ENCODE data around the gene PTRH1.
"Not testable (repeated sequence)": the region's sequence is repeated elsewhere in the genome, so short reads cannot be mapped to it uniquely, and the experiment has no call there.

The PTRH1 gene
- 5.6 reads per million, percentile 22 among the genes with 10 or more reads in this experiment for total RNA-seq

- peak; percentile 99 for DNase-seq
These were observed at the start of gene PTRH1, which contains the start of gene TTC16 for GRCh38 chr9:127715470-127716337. TSS of gene PTRH1 (minus strand) at chr9:127715663. CDS start at chr9:127715639, 24 bp downstream. TSS of gene TTC16 (plus strand) at chr9:127716079. CDS start at chr9:127716146, 67 bp downstream.

- no peak for DNase-seq
These were observed 48.5 kb upstream of the PTRH1 start for GRCh38 chr9:127763918-127764384.

- no peak for DNase-seq
These were observed 46.7 kb upstream of the PTRH1 start for GRCh38 chr9:127762111-127762676.

- DNase-seq = no peak
These were observed 46.1 kb upstream of the PTRH1 start for GRCh38 chr9:127761491-127761956.

GRCh38 chr9:127761061-127761460, 45.6 kb upstream of the PTRH1 start:
- no peak for DNase-seq

GRCh38 chr9:127758843-127759242, 43.4 kb upstream of the PTRH1 start:
- no peak for DNase-seq

- DNase-seq = not testable (repeated sequence)
These were observed 41.3 kb upstream of the PTRH1 start for GRCh38 chr9:127756776-127757175.

GRCh38 chr9:127756233-127756632, 40.8 kb upstream of the PTRH1 start:
- no peak for DNase-seq

GRCh38 chr9:127755061-127756060, 39.9 kb upstream of the PTRH1 start:
- no peak for DNase-seq

GRCh38 chr9:127754099-127755060, 38.9 kb upstream of the PTRH1 start:
- DNase-seq = no peak

- no peak for DNase-seq
These were observed 38.2 kb upstream of the PTRH1 start for GRCh38 chr9:127753622-127754021.

GRCh38 chr9:127753148-127753547, 37.7 kb upstream of the PTRH1 start:
- DNase-seq = no peak

- DNase-seq = no peak
These were observed 36.0 kb upstream of the PTRH1 start for GRCh38 chr9:127751269-127752054.

GRCh38 chr9:127749090-127749787, 33.8 kb upstream of the PTRH1 start:
- DNase-seq = no peak

GRCh38 chr9:127746959-127747569, 31.6 kb upstream of the PTRH1 start:
- DNase-seq = no peak

GRCh38 chr9:127744398-127745110, 29.1 kb upstream of the PTRH1 start:
- no peak for DNase-seq

- DNase-seq = no peak
These were observed 27.1 kb upstream of the PTRH1 start for GRCh38 chr9:127742435-127743088.

GRCh38 chr9:127741831-127742434, 26.5 kb upstream of the PTRH1 start:
- no peak for DNase-seq

All from effector CD4-positive, alpha-beta T cell (primary cell).